GM12878 (cell line): ENCODE measurements around the gene ZNF496. TPM values are rescaled to one million over a fixed set of nuclear protein-coding genes. Genes with fewer than 3 reads are reported as not detected.

Source experiments
- ATAC-seq: fragments of 200-7000 bp; cut with Tn5 transposase; 3 replicates; pipeline ENCODE4 v1.9.1; 2020; ENCODE audit warnings: mild to moderate bottlenecking, moderate library complexity
- BruUV-seq: library from RNA; stranded (reverse); fragments of 400-500 nt; replicated peaks from 2 replicates; lab custom pipeline; 2021; lab: Mats Ljungman, UMichigan
- CTCF ChIA-PET: fragments of 300-600 bp; sonication (Branson Sonifier 250); formaldehyde crosslinking; extraction: SDS; loops from one replicate; lab custom pipeline; 2021; ENCODE audit warnings: inconsistent platforms; lab: Yijun Ruan, JAX
- POLR2A ChIA-PET: fragments of 350-600 bp; formaldehyde crosslinking; extraction: SDS; loops from one replicate; lab custom pipeline; 2021; ENCODE audit warnings: inconsistent platforms; lab: Charles Lee
- RAD21 ChIA-PET: fragments of 300-600 bp; sonication (Branson Sonifier 250); formaldehyde crosslinking; loops from one replicate; lab custom pipeline; 2023; ENCODE audit warnings: antibody characterized with exemption; ENCODE audit not compliant: unreplicated experiment; lab: Charles Lee
- SMC1A ChIA-PET: fragments of 300-600 bp; sonication (Branson Sonifier 250); formaldehyde crosslinking; loops from one replicate; lab custom pipeline; 2023; ENCODE audit not compliant: unreplicated experiment, uncharacterized antibody; lab: Charles Lee
- DNase-seq: peaks from one replicate; pipeline ENCODE4 v3.0.0-alpha.2; 2011; ENCODE audit warnings: low read depth, low spot score
- FAIRE-seq: peaks from 3 replicates; lab custom pipeline; 2011; peaks lifted over from hg19 to GRCh38; lab: Jason Lieb, UNC
- H2AFZ ChIP-seq: 2 replicates; pipeline ENCODE4 v1.6.0; 2011; ENCODE audit warnings: low read depth, low read length, control low read depth; ENCODE audit not compliant: control insufficient read depth
- H3K27ac ChIP-seq: 2 replicates; pipeline ENCODE4 v1.5.1; 2011; ENCODE audit warnings: control low read depth; ENCODE audit not compliant: control insufficient read depth, insufficient read depth
- H3K27me3 ChIP-seq, 2 experiments: replicated peaks in 1 of 2; 2 replicates each; pipeline versions ENCODE4 v1.6.0 to v1.6.1; 2011; ENCODE audit warnings: low read length in 1 of 2; ENCODE audit not compliant: control insufficient read depth in 2 of 2, insufficient read depth in 2 of 2
- H3K36me3 ChIP-seq, 2 experiments: 2 replicates each; pipeline ENCODE4 v1.5.1; 2011; ENCODE audit warnings: low read length in 1 of 2; ENCODE audit not compliant: control insufficient read depth in 2 of 2, insufficient read depth in 2 of 2
- H3K4me1 ChIP-seq: 2 replicates; pipeline ENCODE4 v1.6.1; 2011; ENCODE audit warnings: mild to moderate bottlenecking, low read length, moderate library complexity, mixed read lengths; ENCODE audit not compliant: control insufficient read depth, insufficient read depth
- H3K4me2 ChIP-seq: 2 replicates; pipeline ENCODE4 v1.6.0; 2011; ENCODE audit warnings: control low read depth; ENCODE audit not compliant: control insufficient read depth, insufficient read depth
- H3K4me3 ChIP-seq: fragments of 200-600 bp; sonication (generic); 2 replicates; pipeline ENCODE4 v1.5.1; 2016
- H3K79me2 ChIP-seq: 2 replicates; pipeline ENCODE4 v1.6.0; 2011; ENCODE audit warnings: low read length; ENCODE audit not compliant: control insufficient read depth, insufficient read depth
- H3K9ac ChIP-seq: 2 replicates; pipeline ENCODE4 v1.8.0; 2011; ENCODE audit warnings: low read length, control low read depth, mixed read lengths; ENCODE audit not compliant: control insufficient read depth, insufficient read depth
- H3K9me3 ChIP-seq: replicated peaks from 3 replicates; pipeline ENCODE4 v1.5.1; 2011; ENCODE audit warnings: mild to moderate bottlenecking, low read length; ENCODE audit not compliant: control insufficient read depth, insufficient read depth
- H4K20me1 ChIP-seq: 2 replicates; pipeline ENCODE4 v1.6.0; 2011; ENCODE audit not compliant: control insufficient read depth, insufficient read depth
- BHLHE40 ChIP-seq, 2 experiments: fragments of 450-650 bp in 1 of 2; IDR thresholded peaks; 2 replicates each; pipeline ENCODE4 v1.6.1; 2011 to 2017; ENCODE audit warnings: low read depth in 2 of 2, borderline replicate concordance in 1 of 2, improper control_type of control experiment in 1 of 2, low read length in 1 of 2, mild to moderate bottlenecking in 1 of 2
- BMI1 ChIP-seq: fragments of 450-650 bp; IDR thresholded peaks from 2 replicates; pipeline ENCODE4 v1.6.1; 2016; ENCODE audit warnings: mild to moderate bottlenecking, moderate library complexity, borderline replicate concordance
- BRCA1 ChIP-seq: IDR thresholded peaks from 2 replicates; pipeline ENCODE4 v1.6.1; 2011; ENCODE audit warnings: low read depth, low read length, improper control_type of control experiment
- EGR1 ChIP-seq, 2 experiments: IDR thresholded peaks; 1 replicate in 1 of 2; 2 replicates in 1 of 2; pipeline ENCODE4 v1.6.1; 2011 to 2012; ENCODE audit warnings: low read depth in 2 of 2, low read length in 2 of 2, borderline replicate concordance in 1 of 2, mild to moderate bottlenecking in 1 of 2, moderate library complexity in 1 of 2
- HDAC2 ChIP-seq: fragments of 200-600 bp; sonication (generic); IDR thresholded peaks from 2 replicates; pipeline ENCODE4 v1.6.1; 2017
- NR2F1 ChIP-seq: fragments of 450-650 bp; conservative IDR thresholded peaks from 2 replicates; pipeline ENCODE4 v1.6.1; 2017; ENCODE audit warnings: mild to moderate bottlenecking
- POLR2A ChIP-seq: IDR thresholded peaks from 2 replicates; pipeline ENCODE4 v1.6.1; 2011; ENCODE audit warnings: low read depth, mild to moderate bottlenecking, low read length
- RAD51 ChIP-seq: fragments of 450-650 bp; IDR thresholded peaks from 2 replicates; pipeline ENCODE4 v1.6.1; 2016; ENCODE audit warnings: moderate library complexity, mild to moderate bottlenecking, inconsistent platforms
- RCOR1 ChIP-seq: conservative IDR thresholded peaks from 2 replicates; pipeline ENCODE4 v1.6.1; 2012; ENCODE audit warnings: low read depth, low read length, improper control_type of control experiment
- SMAD5 ChIP-seq: IDR thresholded peaks from 2 replicates; pipeline ENCODE4 v1.6.1; 2016; ENCODE audit warnings: antibody characterized with exemption, low read depth
- WGBS: methylation state at CpG from one replicate; pipeline ENCODE4 v1.1.6; 2016; ENCODE audit warnings: low lambda C conversion rate; ENCODE audit not compliant: insufficient replicate concordance, insufficient coverage; ENCODE audit errors: missing lambda C conversion rate; 5-methylcytosine and 5-hydroxymethylcytosine counted together
- in situ Hi-C: fragments of 300-500 bp; cut with MboI; formaldehyde crosslinking; loops from 9 replicates; pipeline ENCODE4 v1.14.3; 2018; ENCODE audit warnings: mixed read lengths
- intact Hi-C: fragments of 100-400 bp; cut with micrococcal nuclease; formaldehyde crosslinking; loops from one replicate; pipeline ENCODE4 v1.14.2; 2022; ENCODE audit not compliant: unreplicated experiment
- polyA plus RNA-seq, 11 experiments: library from polyadenylated mRNA; depleted of rRNA in 4 of 11; unstranded in 6 of 11; stranded (reverse) in 5 of 11; fragments of >200 nt; fragmentation: Nextera tagmentation in 4 of 11; fragmentation: Illumina TruSeq in 1 of 11; extraction: Ambion mirVana in 4 of 11; extraction: Trizol in 1 of 11; gene quantifications; 1 replicate in 1 of 11; 2 replicates in 10 of 11; pipeline versions ENCODE4 v1.2.1 to v1.2.3, GENCODE V29; 2011 to 2016; ENCODE audit warnings: inconsistent platforms in 2 of 11, missing spikeins in 2 of 11, low read depth in 1 of 11
- total RNA-seq, 4 experiments: library from RNA; depleted of rRNA in 3 of 4; stranded (reverse); fragments of >200 nt in 3 of 4; fragmentation: Illumina TruSeq in 1 of 4; extraction: Trizol in 1 of 4; gene quantifications; 2 replicates each; pipeline versions ENCODE4 v1.2.1 to v1.2.3, GENCODE V29; 2013 to 2021

Gene ZNF496
- total and polyA plus RNA-seq, 10 of the 15 experiments (the other 5 are each of a cell fraction or from before 2014, with no cell fraction given): 1.6 to 26.4 (median 12.5) TPM

DNA sequence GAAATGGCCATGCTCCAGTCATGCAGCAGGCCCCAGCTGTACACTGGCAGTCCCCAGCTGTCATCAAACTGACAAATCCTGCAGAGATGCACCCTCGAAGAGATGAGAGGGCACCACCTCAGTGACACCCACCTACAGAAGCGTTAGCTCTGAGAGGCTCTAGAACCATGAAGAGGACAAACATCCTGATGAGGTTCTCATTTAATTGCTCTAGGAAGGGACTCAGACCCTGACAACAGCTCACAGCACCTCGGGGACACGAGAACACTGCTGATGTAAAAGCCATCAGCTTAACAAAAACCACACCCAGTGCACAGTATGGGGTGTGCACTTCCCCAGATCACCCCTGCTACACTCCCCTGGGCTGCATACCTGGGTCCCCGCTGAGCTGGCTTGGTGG lies 3.4 kb downstream of the ZNF496 start:
- ChIA-PET POLR2A (interaction anchor here (1.0 to 1.2 kb wide), 2 partner anchors 32 to 112 kb away, joined by 3 to 4 read pairs; no protein-coding TSS in a partner anchor), CTCF (interaction anchor here (0.5 to 1.0 kb wide), 2 partner anchors 11 to 21 kb away, joined by 3 read pairs; no protein-coding TSS in a partner anchor)
- peaks cover 18% of the 10 kb centered on the region for H3K4me1 ChIP-seq

DNA sequence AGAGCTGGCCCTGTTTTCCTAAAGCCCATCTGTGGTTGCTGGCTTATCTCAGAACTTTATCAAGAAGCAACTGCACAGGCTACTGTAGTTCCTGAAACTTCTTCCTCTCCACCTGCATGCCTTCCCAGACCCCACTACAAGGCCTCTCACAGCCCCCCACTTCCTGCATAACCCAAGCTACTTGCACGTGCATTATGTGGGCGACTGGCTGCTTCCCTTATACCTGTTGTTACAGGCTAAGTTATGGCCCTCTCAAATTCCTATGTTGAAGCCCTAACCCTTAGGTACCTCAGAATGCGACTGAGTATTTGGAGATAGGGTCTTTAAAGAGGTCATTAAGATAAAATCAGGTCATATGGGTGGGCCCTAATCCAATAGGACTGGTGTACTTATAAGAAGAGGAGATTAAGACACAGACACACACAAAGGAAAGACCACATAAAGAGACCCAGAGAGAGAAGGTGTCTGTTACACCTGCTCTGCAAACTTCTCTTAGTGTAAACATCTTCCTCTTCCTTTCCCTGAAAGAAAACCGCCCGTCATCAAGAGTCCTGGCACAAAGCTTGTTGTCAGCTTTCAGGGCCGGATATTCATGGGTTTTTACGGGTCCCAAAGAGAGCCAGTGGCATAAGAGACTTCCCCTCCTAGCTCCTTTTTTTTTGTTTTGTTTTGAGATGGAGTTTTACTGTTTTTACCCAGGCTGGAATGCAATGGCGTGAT lies 5.1 kb downstream of the ZNF496 start:
- WGBS: 90% methylated on average over 8 of the region's 8 CpGs
- SMC1A ChIA-PET: interaction anchor here (1.2 to 1.4 kb wide), 3 partner anchors 9 to 119 kb away, joined by 3 to 9 read pairs (median 4); no protein-coding TSS in a partner anchor
- ATAC-seq (no peak), DNase-seq (no peak), FAIRE-seq (no peak)
- H3K9me3 ChIP-seq: no peaks in the 10 kb centered on the region
- no peak overlapping the region for H3K9ac ChIP-seq
- no peak overlapping the region for H2AFZ ChIP-seq
- H4K20me1 ChIP-seq: no peaks in the 10 kb centered on the region
- BruUV-seq: TSS peak; percentile 16
- peaks cover 10 to 13% of the 10 kb centered on the region in 2 experiments; a peak in 3 of 4 replicates for H3K36me3 ChIP-seq
- intact Hi-C loops (no loop called here), in situ Hi-C loops (no loop called here)
- no peaks in the 10 kb centered on the region for H3K27me3 ChIP-seq
- CTCF ChIA-PET: interaction anchor here (2.6 kb wide), 1 partner anchor 46 kb away, joined by 13 read pairs; no protein-coding TSS in a partner anchor
- no peak overlapping the region for H3K4me2 ChIP-seq
- no peak overlapping the region for H3K4me3 ChIP-seq
- peak in 1 of 2 experiments; percentile 37; a peak in 1 of 4 replicates for TF ChIP-seq BHLHE40 (IDR thresholded peaks at IDR 0.05; ENCODE audit: borderline replicate concordance in 1 of 2, low read depth in 2 of 2, low read length in 1 of 2)
- no peak for TF ChIP-seq BMI1
- POLR2A ChIA-PET: no interaction called here
- H3K79me2 ChIP-seq: peaks cover 9% of the 10 kb centered on the region
- H3K27ac ChIP-seq: no peak overlapping the region
- RAD21 ChIA-PET: interaction anchor here (1.1 kb wide), 1 partner anchor 36 kb away, joined by 3 read pairs; no protein-coding TSS in a partner anchor
- H3K4me1 ChIP-seq: peaks cover 8% of the 10 kb centered on the region

More for the DNA sequence above, 3.4 kb downstream of the ZNF496 start:
- ATAC-seq (no peak), DNase-seq (no peak), FAIRE-seq (no peak)
- Histone ChIP-seq H3K27ac (no peak overlapping the region), H3K27me3 (no peaks in the 10 kb centered on the region), H3K4me2 (no peak overlapping the region), H3K9ac (no peak overlapping the region), H2AFZ (no peak overlapping the region), H3K79me2 (peaks cover 18% of the 10 kb centered on the region), H4K20me1 (no peaks in the 10 kb centered on the region), H3K9me3 (no peaks in the 10 kb centered on the region), H3K4me3 (no peak overlapping the region), H3K36me3 (peaks cover 6 to 13% of the 10 kb centered on the region in 2 experiments; a peak in 3 of 4 replicates)
- TF ChIP-seq HDAC2: no peak
- TF ChIP-seq EGR1 (IDR thresholded peaks at IDR 0.05; ENCODE audit: borderline replicate concordance in 1 of 2, low read depth in 2 of 2, low read length in 2 of 2): no peak
- TF ChIP-seq RCOR1: no peak
- TF ChIP-seq POLR2A: no peak
- no peak for TF ChIP-seq BHLHE40 (IDR thresholded peaks at IDR 0.05; ENCODE audit: borderline replicate concordance in 1 of 2, low read depth in 2 of 2, low read length in 1 of 2)
- no peak for TF ChIP-seq BRCA1
- TF ChIP-seq NR2F1: no peak
- TF ChIP-seq SMAD5: no peak
- TF ChIP-seq RAD51: no peak
- ChIA-PET RAD21 (no interaction called here), SMC1A (interaction anchor here (0.8 to 1.9 kb wide), 3 partner anchors 10 to 158 kb away, joined by 3 to 7 read pairs (median 3); no protein-coding TSS in a partner anchor)
- 100% methylated on average over 4 of the region's 5 CpGs for WGBS
- BruUV-seq: no TSS peak
- in situ Hi-C loops (no loop called here), intact Hi-C loops (no loop called here)
